Measurements from ENCODE around the gene GHR. TPM values are rescaled to one million over a fixed set of nuclear protein-coding genes. Genes with fewer than 3 reads are reported as not detected.

Gene GHR
- total RNA-seq, 1 experiment from 2014 or later: not detected

DNA sequence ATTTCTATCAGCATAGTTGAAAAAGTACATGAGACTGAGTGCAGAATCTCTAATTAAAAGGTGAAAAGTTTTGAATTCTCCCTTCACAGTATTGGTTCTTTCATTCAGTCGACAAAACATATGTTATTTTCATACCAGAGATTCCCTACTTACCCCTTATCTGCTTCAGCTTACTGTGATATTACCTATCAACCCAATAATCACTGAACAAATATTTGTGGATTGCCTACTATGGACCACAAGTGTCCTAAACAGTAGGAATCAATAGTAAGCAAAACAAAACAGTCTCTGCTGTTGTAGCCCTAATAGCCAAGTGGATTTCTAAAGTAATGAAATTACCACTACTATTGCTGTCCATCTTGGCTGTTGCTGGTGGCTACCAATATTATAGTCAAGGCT, 344.9 kb downstream of the GHR start:
- DNase-seq (ENCODE audit: low read depth): no peak
- in situ Hi-C loops (cut with HindIII; ENCODE audit: low pct_unique_long_range_greater_than_20kb, low sequenced_read_pairs): no loop called here

DNA sequence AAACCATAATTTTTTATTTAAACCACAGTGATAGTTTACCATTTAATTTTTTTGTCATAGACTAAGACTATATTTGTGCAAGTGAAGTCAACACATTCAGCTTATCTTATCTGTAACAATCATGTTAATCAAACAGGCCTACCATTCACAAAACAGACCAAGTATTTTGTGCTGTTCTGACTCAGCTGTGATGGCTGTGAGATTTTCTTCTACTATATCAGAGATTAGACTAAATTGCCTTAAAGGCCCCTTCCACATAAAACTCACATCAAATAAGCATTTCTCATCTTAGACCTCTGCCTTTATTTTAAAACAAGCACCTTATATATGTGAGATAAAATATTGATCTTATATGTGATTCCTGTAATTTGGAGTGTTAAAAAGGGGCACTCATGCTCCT, 346.8 kb downstream of the GHR start:
- in situ Hi-C loops (cut with HindIII; ENCODE audit: low pct_unique_long_range_greater_than_20kb, low sequenced_read_pairs): no loop called here
- no peak for DNase-seq (ENCODE audit: low read depth)
